Activated T-helper 1 cell treated with anti-CD3 and anti-CD28 coated beads, Interleukin-2, amount 50 U/mL, for 16 hours (primary cell): ENCODE measurements around the gene PCBP4.

ENCODE experiments used
- DNase-seq, 2 donors: peaks; one replicate each; pipeline ENCODE4 v3.0.0-alpha.2; 2020; ENCODE audit warnings: low read depth in 1 of 2, low spot score in 1 of 2

PCBP4 gene

GRCh38 chr3:51955893-51956770 is 11.1 kb downstream of the PCBP4 start:
- no peak for DNase-seq

GRCh38 chr3:51955175-51955892 is 11.9 kb downstream of the PCBP4 start, which contains the start of gene GPR62:
Gene GPR62 (plus strand): TSS chr3:51955381. CDS start chr3:51955653, 272 bp downstream.
- DNase-seq, result no peak

- DNase-seq, result no peak
These were observed 12.5 kb downstream of the PCBP4 start for GRCh38 chr3:51954713-51955112.

GRCh38 chr3:51954105-51954504 is 13.1 kb downstream of the PCBP4 start:
- DNase-seq, result no peak

- DNase-seq, result no peak
These were observed 13.8 kb downstream of the PCBP4 start for GRCh38 chr3:51953445-51953844.

- DNase-seq, result no peak
These were observed 16.4 kb downstream of the PCBP4 start for GRCh38 chr3:51950899-51951298.

- DNase-seq, result no peak
These were observed 18.1 kb downstream of the PCBP4 start for GRCh38 chr3:51949121-51949520.

- DNase-seq, result no peak
These were observed 19.2 kb downstream of the PCBP4 start for GRCh38 chr3:51948016-51948580.

- no peak for DNase-seq
These were observed 19.9 kb downstream of the PCBP4 start for GRCh38 chr3:51947215-51947900.

GRCh38 chr3:51946796-51947195 is 20.5 kb downstream of the PCBP4 start:
- no peak for DNase-seq

- DNase-seq, result no peak
These were observed 21.1 kb downstream of the PCBP4 start for GRCh38 chr3:51945926-51946705.

GRCh38 chr3:51945031-51945840 is 22.0 kb downstream of the PCBP4 start:
- no peak for DNase-seq

GRCh38 chr3:51944451-51945021 is 22.7 kb downstream of the PCBP4 start:
- DNase-seq, result no peak

- no peak for DNase-seq
These were observed 23.5 kb downstream of the PCBP4 start for GRCh38 chr3:51943451-51944391.

GRCh38 chr3:51942603-51943450 is 24.4 kb downstream of the PCBP4 start:
- DNase-seq, result peak in 1 of 2 donors; percentile 37

GRCh38 chr3:51941798-51942602 is 25.3 kb downstream of the PCBP4 start, which contains the start of the genes PARP3 and RRP9:
Gene PARP3 (plus strand): TSS chr3:51942363. CDS start chr3:51943356, 993 bp downstream.
Gene RRP9 (minus strand): TSS chr3:51941904. CDS start chr3:51941867, 37 bp downstream.
- DNase-seq, result peak; percentile 98 to 99
